ENCODE data around the gene MOB3B. TPM values are rescaled to one million over a fixed set of nuclear protein-coding genes. Genes with fewer than 3 reads are reported as not detected.

Gene MOB3B
- total RNA-seq, 2 experiments from 2014 or later = 0.29 to 0.70 TPM

DNA sequence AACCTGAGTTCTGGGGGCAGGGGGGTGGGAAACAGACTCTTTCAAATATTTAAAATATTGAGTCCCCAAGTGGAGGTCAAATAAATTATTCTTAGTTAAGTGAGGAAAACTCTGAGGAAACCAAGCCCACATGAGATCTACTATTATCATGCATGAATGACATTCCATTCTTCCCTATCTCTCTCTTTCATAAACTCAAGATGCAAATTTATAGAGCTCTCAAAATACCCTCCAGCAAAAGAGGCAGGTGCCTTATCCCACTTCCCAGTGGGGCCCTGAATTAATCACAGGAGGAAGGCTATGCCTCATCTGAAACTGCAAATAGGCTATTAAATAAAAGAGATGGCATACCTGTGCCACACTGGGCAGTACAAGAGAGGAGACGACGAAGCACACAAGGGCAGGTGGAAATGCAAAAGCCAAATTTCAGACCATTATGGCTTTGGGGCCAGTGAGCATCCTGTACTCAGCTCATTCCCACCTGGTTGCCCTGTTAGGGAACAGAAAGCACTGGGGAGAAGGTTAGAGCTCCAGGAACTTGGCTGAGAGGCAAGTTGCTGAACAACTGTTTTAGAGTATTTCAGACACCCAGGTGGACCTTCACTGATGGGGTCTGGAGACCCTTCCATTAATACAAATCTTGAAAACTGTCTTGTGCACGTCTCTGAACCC, 130.5 kb downstream of the MOB3B start:
- Mint-ChIP-seq H3K4me1 (no peaks in the 10 kb centered on the region), H3K27ac (no peak overlapping the region), H3K27me3 (peaks cover 23% of the 10 kb centered on the region), H3K4me3 (no peak overlapping the region), H3K9me3 (ENCODE audit: low read depth) (no peaks in the 10 kb centered on the region), H3K36me3 (no peaks in the 10 kb centered on the region)
- no peak for DNase-seq
- no peak for ATAC-seq
- CTCF ChIA-PET = interaction anchor here (1.2 kb wide), 1 partner anchor 66 kb away, joined by 3 read pairs; no protein-coding TSS in a partner anchor

DNA sequence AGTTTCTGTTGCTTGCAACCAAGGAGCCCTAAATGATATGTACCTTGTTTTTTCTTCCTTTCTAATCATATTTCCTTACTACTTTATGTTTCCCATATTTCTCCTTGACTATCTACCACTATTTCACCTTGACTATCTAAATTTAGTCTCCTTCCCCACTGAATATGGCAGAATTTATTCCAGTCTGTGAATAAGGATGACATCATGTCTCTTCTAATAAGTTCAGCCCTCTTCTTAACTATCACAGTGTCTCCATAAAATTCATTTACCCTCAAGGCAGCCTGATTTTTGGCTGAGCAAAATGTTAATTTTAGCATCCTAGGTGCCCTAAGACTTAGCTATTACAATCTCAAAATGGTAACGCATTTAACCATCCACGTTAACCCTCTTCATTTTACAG, 133.1 kb downstream of the MOB3B start:
- Mint-ChIP-seq H3K4me1 (no peaks in the 10 kb centered on the region), H3K27me3 (peaks cover 37% of the 10 kb centered on the region), H3K4me3 (no peak overlapping the region), H3K9me3 (ENCODE audit: low read depth) (no peaks in the 10 kb centered on the region), H3K36me3 (no peaks in the 10 kb centered on the region), H3K27ac (no peak overlapping the region)
- CTCF ChIA-PET = no interaction called here
- DNase-seq (no peak), ATAC-seq (no peak)

DNA sequence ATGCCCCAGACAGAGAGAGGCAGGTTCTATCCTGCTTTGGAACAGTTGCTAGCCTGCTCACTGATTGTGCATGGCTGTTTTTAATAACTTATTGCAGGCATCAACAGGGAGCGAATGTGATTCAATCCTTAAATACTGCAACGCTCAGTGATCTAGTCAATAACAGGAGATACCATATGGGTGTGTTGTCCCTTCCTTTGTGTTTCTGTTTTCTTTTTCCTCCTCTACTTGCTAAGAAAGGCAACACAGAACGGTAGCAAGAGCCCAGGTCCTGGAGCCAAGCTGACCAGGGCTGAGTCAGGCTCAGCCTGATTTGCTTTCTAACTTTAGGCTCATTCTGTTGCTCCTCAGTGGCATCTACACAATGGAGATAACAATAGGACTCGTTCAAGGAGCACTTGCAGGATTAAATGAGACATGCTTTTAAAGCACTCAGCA, 134.1 kb downstream of the MOB3B start:
- ATAC-seq (no peak), DNase-seq (no peak)
- Mint-ChIP-seq H3K4me3 (no peak overlapping the region), H3K27me3 (peaks cover 36% of the 10 kb centered on the region), H3K36me3 (no peaks in the 10 kb centered on the region), H3K9me3 (ENCODE audit: low read depth) (no peaks in the 10 kb centered on the region), H3K27ac (no peak overlapping the region), H3K4me1 (no peaks in the 10 kb centered on the region)
- CTCF ChIA-PET = no interaction called here

DNA sequence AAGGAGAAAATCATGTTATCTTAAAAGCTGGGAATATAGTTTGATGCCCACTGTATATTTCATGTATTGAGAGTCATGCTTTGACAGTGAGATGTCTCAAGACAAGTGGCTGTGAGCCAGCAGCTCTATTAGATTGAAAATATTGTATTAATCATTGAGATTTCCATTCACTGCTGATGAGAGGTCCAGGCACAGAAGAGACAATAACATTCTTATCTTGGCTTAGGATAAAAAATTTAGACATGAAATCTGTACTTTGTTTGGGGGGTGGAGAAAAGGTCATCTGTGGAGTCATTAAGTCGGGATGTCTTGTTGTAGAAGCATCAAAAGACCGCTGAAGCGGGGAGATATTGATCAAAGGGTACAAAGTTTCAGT, 134.8 kb downstream of the MOB3B start:
- no peak overlapping the region for H3K27ac Mint-ChIP-seq
- peaks cover 30% of the 10 kb centered on the region for H3K27me3 Mint-ChIP-seq
- no peaks in the 10 kb centered on the region for H3K36me3 Mint-ChIP-seq
- no peaks in the 10 kb centered on the region for H3K9me3 Mint-ChIP-seq (ENCODE audit: low read depth)
- H3K4me3 Mint-ChIP-seq = no peak overlapping the region
- no peaks in the 10 kb centered on the region for H3K4me1 Mint-ChIP-seq
- DNase-seq (no peak), ATAC-seq (no peak)
- CTCF ChIA-PET = no interaction called here

DNA sequence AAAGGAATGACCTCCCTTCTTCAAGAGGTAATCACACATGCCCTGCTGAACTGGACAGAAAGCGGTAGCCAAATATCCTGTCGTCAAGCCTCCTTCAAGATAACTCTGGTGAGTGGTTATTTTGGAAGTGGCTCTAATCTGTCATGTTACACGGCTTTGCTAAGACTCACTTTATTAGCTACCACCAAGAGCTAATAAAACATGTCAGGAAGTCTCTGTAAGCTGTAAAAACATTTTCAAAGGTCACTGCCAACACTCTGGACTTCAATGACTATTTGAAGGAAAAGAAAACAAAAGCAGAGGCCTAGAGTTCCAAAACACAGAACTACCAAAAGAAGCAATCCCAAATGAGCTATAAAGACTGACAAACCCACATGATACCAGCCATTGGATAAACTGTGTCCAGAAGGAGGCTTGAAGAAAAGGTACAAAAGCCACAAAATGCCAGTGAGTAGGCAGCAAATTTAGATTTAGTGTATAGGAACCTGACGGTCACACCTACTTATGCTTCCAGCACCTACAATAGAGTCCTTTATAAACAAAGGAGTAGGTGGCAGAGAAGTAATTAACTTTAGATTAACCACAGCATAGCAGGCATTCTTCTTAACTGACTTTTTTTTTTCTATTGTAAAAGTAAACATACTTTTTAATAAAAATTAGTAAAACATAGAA, 135.3 kb downstream of the MOB3B start:
- Mint-ChIP-seq H3K4me1 (no peaks in the 10 kb centered on the region), H3K27me3 (peaks cover 32% of the 10 kb centered on the region), H3K9me3 (ENCODE audit: low read depth) (no peaks in the 10 kb centered on the region), H3K4me3 (no peak overlapping the region), H3K36me3 (no peaks in the 10 kb centered on the region), H3K27ac (no peak overlapping the region)
- no peak for DNase-seq
- ATAC-seq = no peak
- CTCF ChIA-PET = no interaction called here

DNA sequence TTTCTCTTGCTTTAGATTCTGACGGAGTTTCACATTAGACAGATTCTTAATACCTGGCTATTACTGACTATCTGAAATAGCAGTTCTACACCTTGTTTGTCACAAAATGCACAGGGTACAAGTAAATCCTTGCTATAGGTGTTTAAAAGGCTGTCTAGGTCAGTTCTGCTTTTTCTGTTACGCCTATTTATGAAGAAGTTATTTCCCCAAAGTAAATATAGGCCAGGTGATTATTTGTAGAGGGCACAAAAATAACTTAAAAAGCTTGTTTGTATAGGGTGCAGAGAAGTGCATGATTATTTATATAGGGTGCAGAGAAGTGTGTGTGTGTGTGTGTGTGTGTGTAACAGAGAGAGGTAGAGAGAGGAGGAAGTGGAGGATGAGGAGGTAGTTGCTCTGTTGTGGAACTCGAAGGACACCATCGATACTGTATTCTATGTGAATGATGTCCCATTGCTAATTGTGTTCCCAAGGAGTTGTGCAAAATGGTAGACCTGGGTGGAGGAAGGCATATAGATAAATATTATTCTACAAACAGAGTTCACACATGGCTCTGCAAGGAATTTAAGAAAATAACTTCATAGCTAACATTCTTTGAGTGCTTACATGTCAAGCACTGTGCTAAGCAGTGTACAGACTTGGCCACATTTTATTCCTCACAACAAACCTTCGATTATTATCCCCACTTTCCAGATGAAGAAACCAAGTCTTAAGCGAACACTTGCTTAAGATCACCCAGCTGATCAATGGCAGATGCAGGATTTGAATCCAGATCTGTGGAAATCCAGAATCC, 136.4 kb downstream of the MOB3B start:
- no peak for ATAC-seq
- CTCF ChIA-PET = no interaction called here
- Mint-ChIP-seq H3K27me3 (peaks cover 30% of the 10 kb centered on the region), H3K27ac (no peak overlapping the region), H3K4me1 (no peaks in the 10 kb centered on the region), H3K36me3 (no peaks in the 10 kb centered on the region), H3K9me3 (ENCODE audit: low read depth) (no peaks in the 10 kb centered on the region), H3K4me3 (no peak overlapping the region)
- DNase-seq = no peak

DNA sequence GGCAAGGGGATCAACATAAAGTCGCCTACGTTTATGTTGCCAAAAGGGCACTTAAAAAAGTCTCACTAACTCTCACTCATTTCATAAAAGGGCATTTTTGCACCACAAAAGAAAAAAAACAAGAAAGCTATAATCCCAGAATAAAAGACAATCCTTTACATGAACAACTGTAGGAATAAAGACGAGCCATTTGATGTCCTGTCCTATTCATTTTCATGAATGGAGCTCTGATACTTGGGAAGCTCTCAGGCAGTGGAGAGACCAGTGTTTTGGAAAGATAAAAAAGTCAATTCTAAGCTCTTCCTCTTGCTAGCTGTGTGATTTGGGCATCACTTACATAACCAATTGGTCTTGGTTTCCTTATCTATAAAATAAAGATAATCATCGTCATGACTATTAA, 137.2 kb downstream of the MOB3B start:
- CTCF ChIA-PET = no interaction called here
- ATAC-seq (no peak), DNase-seq (no peak)
- no peaks in the 10 kb centered on the region for H3K36me3 Mint-ChIP-seq
- no peaks in the 10 kb centered on the region for H3K9me3 Mint-ChIP-seq (ENCODE audit: low read depth)
- H3K4me1 Mint-ChIP-seq = no peaks in the 10 kb centered on the region
- no peak overlapping the region for H3K4me3 Mint-ChIP-seq
- no peak overlapping the region for H3K27ac Mint-ChIP-seq
- H3K27me3 Mint-ChIP-seq = peaks cover 34% of the 10 kb centered on the region

DNA sequence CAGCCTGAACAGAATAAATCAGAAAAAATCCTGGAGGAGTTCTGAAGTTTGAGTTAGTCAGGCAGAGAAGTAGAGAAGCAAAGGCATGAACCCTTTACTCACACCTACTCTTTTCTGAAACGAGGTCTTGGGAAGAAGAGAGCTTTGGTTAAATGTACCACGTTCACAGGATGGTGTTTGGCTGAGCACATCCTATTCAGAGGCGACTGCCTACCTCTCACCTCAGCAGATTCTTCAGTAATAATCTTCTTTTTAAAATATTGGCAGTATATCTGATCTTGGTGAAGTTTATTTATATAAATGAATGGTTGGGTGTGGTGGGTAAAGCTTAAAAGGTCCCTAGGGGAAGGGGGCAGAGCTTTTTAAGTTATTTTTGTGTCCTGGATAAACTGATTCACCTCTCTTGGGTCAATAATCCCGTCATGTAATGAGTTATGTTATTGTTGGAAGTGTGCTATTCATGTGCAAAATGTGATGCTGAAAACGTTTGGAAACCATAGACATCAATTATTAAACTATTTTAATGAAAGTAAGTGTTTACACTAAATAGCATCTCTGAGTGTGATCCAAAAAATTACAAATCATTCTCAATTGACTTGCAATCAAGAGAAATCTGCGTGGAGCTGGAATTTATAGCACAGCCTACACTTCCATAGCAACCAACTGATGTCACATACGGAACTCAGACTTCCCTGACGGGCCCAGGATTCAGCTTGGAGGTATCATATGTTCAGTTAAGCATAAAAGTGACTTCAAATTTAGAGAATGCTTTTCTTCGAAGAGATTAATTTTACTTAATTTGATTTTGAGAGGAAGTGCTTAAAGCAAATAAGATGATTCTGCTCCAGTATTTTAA, 138.3 kb downstream of the MOB3B start:
- Mint-ChIP-seq H3K36me3 (no peaks in the 10 kb centered on the region), H3K27ac (no peak overlapping the region), H3K9me3 (ENCODE audit: low read depth) (no peaks in the 10 kb centered on the region), H3K4me1 (no peaks in the 10 kb centered on the region), H3K4me3 (no peak overlapping the region), H3K27me3 (peaks cover 33% of the 10 kb centered on the region)
- DNase-seq = no peak
- CTCF ChIA-PET = no interaction called here
- ATAC-seq = no peak

DNA sequence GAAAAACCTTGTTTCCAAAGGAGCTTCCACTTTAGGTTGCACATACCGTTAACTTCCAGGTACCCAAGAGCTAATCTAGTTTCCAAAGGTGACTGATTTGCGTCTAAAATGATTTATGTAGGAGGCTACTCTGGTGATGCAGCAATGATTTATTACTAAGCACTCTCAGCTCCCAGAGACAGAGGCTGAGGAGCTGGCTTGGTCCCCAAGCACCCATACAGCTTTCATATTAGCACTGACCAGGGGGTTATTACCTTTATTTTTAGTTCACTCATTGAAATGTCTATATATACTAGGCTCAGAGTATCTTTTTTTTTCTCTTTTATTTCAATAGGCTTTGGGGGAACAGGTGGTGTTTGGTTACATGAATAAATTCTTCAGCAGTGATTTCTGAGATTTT, 141.5 kb downstream of the MOB3B start:
- Mint-ChIP-seq H3K36me3 (no peaks in the 10 kb centered on the region), H3K27ac (no peak overlapping the region), H3K9me3 (ENCODE audit: low read depth) (no peaks in the 10 kb centered on the region), H3K4me1 (no peaks in the 10 kb centered on the region), H3K27me3 (peaks cover 42% of the 10 kb centered on the region), H3K4me3 (no peak overlapping the region)
- CTCF ChIA-PET = no interaction called here
- ATAC-seq (no peak), DNase-seq (no peak)

DNA sequence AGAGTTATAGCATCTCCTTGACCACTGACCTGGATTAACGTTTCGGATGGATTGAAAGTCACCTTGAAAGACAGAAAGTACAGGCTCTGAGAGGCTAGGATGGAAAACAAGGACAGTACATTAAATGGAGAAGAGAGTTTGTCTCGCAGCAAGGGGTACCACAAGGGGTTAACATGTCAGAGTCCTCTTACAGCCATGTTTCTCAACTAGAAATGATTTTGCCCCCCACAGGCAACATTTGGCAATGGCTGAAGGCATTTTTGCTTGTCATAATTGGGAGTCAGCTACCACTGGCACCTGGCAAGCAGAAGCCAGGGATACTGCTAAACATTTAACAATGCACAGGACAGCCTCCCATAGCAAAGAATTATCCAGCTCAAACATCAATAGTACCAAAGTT, 141.9 kb downstream of the MOB3B start:
- H3K36me3 Mint-ChIP-seq = no peaks in the 10 kb centered on the region
- H3K27me3 Mint-ChIP-seq = peaks cover 43% of the 10 kb centered on the region
- CTCF ChIA-PET = no interaction called here
- H3K9me3 Mint-ChIP-seq (ENCODE audit: low read depth) = no peaks in the 10 kb centered on the region
- H3K4me1 Mint-ChIP-seq = no peaks in the 10 kb centered on the region
- DNase-seq (no peak), ATAC-seq (no peak)
- no peak overlapping the region for H3K27ac Mint-ChIP-seq
- no peak overlapping the region for H3K4me3 Mint-ChIP-seq

DNA sequence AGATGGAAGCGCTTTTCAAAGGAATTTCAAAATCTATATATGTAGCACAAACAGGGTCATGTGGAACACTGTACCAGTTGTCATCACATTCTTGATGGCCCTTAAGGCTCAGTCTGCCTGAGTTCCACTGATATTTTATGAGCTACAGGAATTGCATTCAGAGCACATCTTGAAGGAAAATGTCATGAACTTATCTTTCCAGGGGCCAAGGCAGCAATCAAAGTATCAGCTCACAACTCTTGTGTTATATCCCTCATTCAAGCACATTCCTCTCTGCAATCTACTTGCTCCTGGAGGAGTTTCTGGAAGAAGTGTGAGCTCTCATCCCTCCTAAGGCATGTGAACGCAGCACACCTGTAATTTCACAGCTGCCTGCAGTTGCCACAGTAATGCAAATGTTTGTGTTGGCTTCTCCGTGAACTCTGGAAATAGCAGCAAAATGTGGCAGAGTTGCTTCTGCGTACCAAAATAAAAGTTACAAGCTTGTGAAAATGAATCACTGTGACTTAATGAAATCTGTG, 143.0 kb downstream of the MOB3B start:
- Mint-ChIP-seq H3K4me1 (no peaks in the 10 kb centered on the region), H3K36me3 (no peaks in the 10 kb centered on the region), H3K27ac (no peak overlapping the region), H3K27me3 (peaks cover 37% of the 10 kb centered on the region), H3K4me3 (no peak overlapping the region), H3K9me3 (ENCODE audit: low read depth) (no peaks in the 10 kb centered on the region)
- no peak for DNase-seq
- CTCF ChIA-PET = no interaction called here
- ATAC-seq = no peak

DNA sequence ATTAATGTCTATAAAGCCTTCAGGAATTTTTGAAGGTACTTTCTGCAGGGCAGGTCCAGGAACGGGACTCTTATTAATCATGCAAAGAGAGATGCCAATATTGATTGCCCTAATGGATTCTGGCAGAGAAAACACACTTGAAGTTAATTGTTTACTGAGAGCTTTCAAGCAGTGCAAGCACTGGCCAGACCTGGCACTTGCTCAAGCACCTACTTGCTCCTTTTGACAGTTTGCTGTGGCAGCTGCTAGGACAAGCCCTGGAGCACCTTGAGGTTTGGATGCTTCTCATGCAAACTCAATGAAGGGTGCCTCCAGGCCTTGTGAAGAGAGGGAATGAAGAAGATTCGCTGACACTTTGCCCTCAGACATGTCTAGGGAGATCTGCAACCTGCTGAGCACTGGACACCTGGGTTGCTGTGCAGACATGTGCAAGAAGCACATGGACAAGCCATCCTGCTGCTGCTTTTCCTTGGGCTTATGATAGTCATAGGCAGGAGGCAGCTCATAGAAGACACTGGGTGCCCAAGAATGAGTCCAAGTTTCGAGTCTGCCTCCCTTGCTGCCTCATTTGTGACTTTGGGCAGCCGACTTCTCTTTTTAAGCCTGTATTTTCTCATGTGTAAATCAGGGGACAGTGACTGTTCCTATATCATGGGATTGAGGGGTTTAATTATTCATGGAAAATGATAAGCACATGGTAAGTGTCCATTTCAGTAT, 143.8 kb downstream of the MOB3B start:
- no peaks in the 10 kb centered on the region for H3K9me3 Mint-ChIP-seq (ENCODE audit: low read depth)
- H3K27ac Mint-ChIP-seq = no peak overlapping the region
- ATAC-seq = no peak

More for the DNA sequence above, 143.8 kb downstream of the MOB3B start:
- Mint-ChIP-seq H3K36me3 (no peaks in the 10 kb centered on the region), H3K27me3 (peaks cover 37% of the 10 kb centered on the region), H3K4me1 (peaks cover 2% of the 10 kb centered on the region), H3K4me3 (no peak overlapping the region)
- CTCF ChIA-PET = no interaction called here
- DNase-seq = no peak

Measured in activated CD8-positive, alpha-beta memory T cell treated with anti-CD3 and anti-CD28 coated beads, Interleukin-2, amount 10 ng/mL, durations not matched to agents 7 days and 5 days (primary cell).